HG03521 (cell line): ENCODE measurements around the gene IL20RB.

Experiments
- ATAC-seq: cut with Tn5 transposase; IDR thresholded peaks from one replicate; pipeline ENCODE4 v1.9.1; 2021; ENCODE audit warnings: mild to moderate bottlenecking, moderate library complexity; ENCODE audit not compliant: unreplicated experiment

Gene IL20RB

GRCh38 chr3:136957751-136958288 is at the start of gene IL20RB:
IL20RB (plus strand) TSS chr3:136957983; CDS start chr3:136958114, 131 bp downstream.
- ATAC-seq: no peak

- no peak for ATAC-seq
Observed at GRCh38 chr3:136908297-136908696, 49.5 kb upstream of the IL20RB start.

GRCh38 chr3:136909187-136909586 is 48.6 kb upstream of the IL20RB start:
- ATAC-seq: no peak

- ATAC-seq: no peak
Observed at GRCh38 chr3:136910697-136911096, 47.1 kb upstream of the IL20RB start.

- ATAC-seq: no peak
Observed at GRCh38 chr3:136913168-136913567, 44.6 kb upstream of the IL20RB start.

- ATAC-seq: no peak
Observed at GRCh38 chr3:136914739-136915138, 43.0 kb upstream of the IL20RB start.

- no peak for ATAC-seq
Observed at GRCh38 chr3:136916223-136916622, 41.6 kb upstream of the IL20RB start.

- no peak for ATAC-seq
Observed at GRCh38 chr3:136919799-136920580, 37.8 kb upstream of the IL20RB start.

GRCh38 chr3:136920904-136921611 is 36.7 kb upstream of the IL20RB start:
- no peak for ATAC-seq

GRCh38 chr3:136925425-136926190 is 32.2 kb upstream of the IL20RB start:
- ATAC-seq: peak; percentile 36

GRCh38 chr3:136928240-136928639 is 29.5 kb upstream of the IL20RB start:
- ATAC-seq: no peak

- ATAC-seq: no peak
Observed at GRCh38 chr3:136929977-136930670, 27.7 kb upstream of the IL20RB start.

GRCh38 chr3:136931606-136932005 is 26.2 kb upstream of the IL20RB start:
- no peak for ATAC-seq

GRCh38 chr3:136932523-136932922 is 25.3 kb upstream of the IL20RB start:
- ATAC-seq: no peak

- no peak for ATAC-seq
Observed at GRCh38 chr3:136932978-136933772, 24.6 kb upstream of the IL20RB start.

- no peak for ATAC-seq
Observed at GRCh38 chr3:136937175-136937574, 20.6 kb upstream of the IL20RB start.

- ATAC-seq: no peak
Observed at GRCh38 chr3:136937851-136938250, 19.9 kb upstream of the IL20RB start.

GRCh38 chr3:136938334-136938733 is 19.4 kb upstream of the IL20RB start:
- no peak for ATAC-seq

- ATAC-seq: no peak
Observed at GRCh38 chr3:136939489-136939888, 18.3 kb upstream of the IL20RB start.

- no peak for ATAC-seq
Observed at GRCh38 chr3:136942803-136943202, 15.0 kb upstream of the IL20RB start.
